HS-27A (cell line): ENCODE data around the gene GRWD1.

Source experiments
- DNase-seq: peaks from one replicate; pipeline ENCODE4 v3.0.0-alpha.2; 2012; ENCODE audit warnings: low read depth, missing footprints

Gene GRWD1

GRCh38 chr19:48424694-48425219 lies 21.0 kb upstream of the GRWD1 start:
- DNase-seq: peak; percentile 43

GRCh38 chr19:48428670-48429069 lies 17.1 kb upstream of the GRWD1 start:
- no peak for DNase-seq

- no peak for DNase-seq
Observed at GRCh38 chr19:48433337-48433736, 12.4 kb upstream of the GRWD1 start.

- DNase-seq: no peak
Observed at GRCh38 chr19:48436586-48436985, 9.2 kb upstream of the GRWD1 start.

- no peak for DNase-seq
Observed at GRCh38 chr19:48441360-48442050, 4.3 kb upstream of the GRWD1 start.

GRCh38 chr19:48442116-48443035 lies 3.4 kb upstream of the GRWD1 start:
- DNase-seq: no peak

- DNase-seq: no peak
Observed at GRCh38 chr19:48443256-48443655, 2.5 kb upstream of the GRWD1 start.

- DNase-seq: no peak
Observed at GRCh38 chr19:48443731-48444128, 2.1 kb upstream of the GRWD1 start.

GRCh38 chr19:48444129-48444935 lies 1.5 kb upstream of the GRWD1 start:
- DNase-seq: no peak

GRCh38 chr19:48444936-48445200 lies 915 bp upstream of the GRWD1 start:
- no peak for DNase-seq

GRCh38 chr19:48445256-48445605 lies 552 bp upstream of the GRWD1 start:
- DNase-seq: peak; percentile 82

- no peak for DNase-seq
Observed at GRCh38 chr19:48446579-48446978, 796 bp downstream of the GRWD1 start.

- DNase-seq: no peak
Observed at GRCh38 chr19:48448563-48448962, 2.8 kb downstream of the GRWD1 start.

- no peak for DNase-seq
Observed at GRCh38 chr19:48450441-48450840, 4.7 kb downstream of the GRWD1 start.

GRCh38 chr19:48450863-48451262 lies 5.1 kb downstream of the GRWD1 start:
- DNase-seq: no peak

GRCh38 chr19:48451624-48452023 lies 5.8 kb downstream of the GRWD1 start:
- no peak for DNase-seq

GRCh38 chr19:48452289-48453190 lies 6.8 kb downstream of the GRWD1 start:
- no peak for DNase-seq

GRCh38 chr19:48454150-48454730 lies 8.5 kb downstream of the GRWD1 start:
- DNase-seq: no peak

- no peak for DNase-seq
Observed at GRCh38 chr19:48455171-48455907, 9.6 kb downstream of the GRWD1 start, which contains the start of gene KCNJ14. TSS of gene KCNJ14 (plus strand) at chr19:48455574. CDS start at chr19:48461725, 6,151 bp downstream.

- no peak for DNase-seq
Observed at GRCh38 chr19:48455908-48456562, 10.3 kb downstream of the GRWD1 start.
